HG03280 (cell line): ENCODE results near the gene FNBP1.

ENCODE experiments used
- ATAC-seq: cut with Tn5 transposase; IDR thresholded peaks from one replicate; pipeline ENCODE4 v1.9.1; 2021; ENCODE audit warnings: mild to moderate bottlenecking, moderate library complexity; ENCODE audit not compliant: unreplicated experiment

Gene FNBP1

DNA sequence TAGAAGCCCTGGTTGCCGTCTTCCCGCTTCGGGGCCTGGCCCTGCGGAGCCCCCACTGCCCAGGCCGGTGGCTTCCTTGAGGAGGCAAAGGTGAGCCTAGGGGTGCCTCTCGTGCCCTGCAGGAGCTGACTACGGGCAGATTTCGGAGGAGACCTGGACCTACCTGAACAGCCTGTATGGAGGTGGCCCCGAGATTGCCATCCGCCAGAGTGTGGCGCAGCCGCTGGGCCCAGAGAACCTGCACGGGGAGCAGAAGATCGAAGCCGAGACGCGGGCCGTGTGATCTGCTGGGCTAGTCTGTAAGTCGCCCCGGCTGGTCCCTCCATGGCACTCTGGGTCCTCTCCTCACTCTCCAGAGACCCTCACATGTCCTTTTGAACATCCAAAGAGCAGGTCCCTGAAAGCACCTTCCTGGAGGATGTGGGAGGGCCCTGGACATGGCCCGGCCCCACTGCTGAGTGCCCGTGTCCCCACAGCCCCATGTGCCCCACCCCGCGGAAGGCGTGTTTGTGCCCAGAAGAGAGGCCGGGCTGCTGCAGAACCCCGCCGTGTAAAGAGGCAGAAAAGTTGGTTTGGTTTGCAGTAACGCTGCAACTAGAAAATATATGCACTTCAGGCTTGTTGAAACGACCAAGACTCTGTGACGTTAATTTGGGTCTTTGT is 162.9 kb downstream of the FNBP1 start:
- ATAC-seq = no peak

DNA sequence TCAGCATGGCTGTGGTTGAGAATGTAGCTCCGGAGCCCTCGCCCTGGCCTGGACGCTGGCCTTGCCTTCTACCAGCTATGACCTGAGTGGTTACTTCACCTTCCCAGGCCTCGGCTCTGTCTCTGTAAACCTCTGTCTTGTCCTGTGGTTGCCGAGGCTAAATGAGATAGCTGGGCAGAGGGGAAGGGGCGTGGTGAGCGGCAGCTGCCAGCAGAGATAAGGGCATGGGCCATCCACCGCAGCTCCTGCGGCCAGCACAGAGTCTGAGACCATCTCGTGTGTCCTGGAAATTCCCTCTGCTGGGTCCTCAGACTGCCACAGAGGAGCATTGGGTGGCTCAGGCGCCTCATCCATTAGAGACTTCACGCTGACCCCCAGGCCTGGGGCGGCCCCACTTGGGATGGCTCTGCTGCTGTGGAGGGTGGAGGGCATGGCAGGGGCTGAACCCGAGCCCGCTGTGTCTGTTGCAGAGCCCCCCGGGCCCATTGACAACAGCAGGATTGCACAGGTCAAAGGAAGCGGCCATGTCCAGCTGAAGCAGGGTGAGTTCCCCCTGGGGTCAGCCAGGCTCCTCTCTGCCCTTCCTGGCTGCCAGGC is 163.8 kb downstream of the FNBP1 start:
- ATAC-seq = no peak

DNA sequence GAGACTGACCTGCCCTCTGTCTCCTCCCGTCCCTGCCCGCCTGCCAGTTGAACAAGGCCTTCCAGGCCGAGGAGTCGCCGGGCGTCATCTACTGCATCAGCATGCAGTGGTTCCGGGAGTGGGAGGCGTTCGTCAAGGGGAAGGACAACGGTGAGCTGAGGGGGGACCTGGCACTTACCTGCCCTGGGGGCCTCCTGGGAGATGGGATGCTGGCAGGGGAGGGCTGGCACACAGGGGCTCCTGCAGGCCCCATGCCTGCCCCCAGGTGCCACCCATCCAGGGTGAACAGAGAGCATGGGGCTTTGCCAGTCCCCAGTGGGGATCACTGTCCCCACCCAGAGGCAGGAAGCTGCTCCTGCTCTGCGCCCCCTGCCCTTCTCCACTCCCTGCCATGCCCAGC is 164.7 kb downstream of the FNBP1 start:
- no peak for ATAC-seq

- ATAC-seq = no peak
Observed at GRCh38 chr9:129876815-129877214, 166.2 kb downstream of the FNBP1 start.

- ATAC-seq = no peak
Observed at GRCh38 chr9:129875687-129876395, 167.1 kb downstream of the FNBP1 start.

GRCh38 chr9:129875181-129875611 is 167.8 kb downstream of the FNBP1 start:
- ATAC-seq = no peak

DNA sequence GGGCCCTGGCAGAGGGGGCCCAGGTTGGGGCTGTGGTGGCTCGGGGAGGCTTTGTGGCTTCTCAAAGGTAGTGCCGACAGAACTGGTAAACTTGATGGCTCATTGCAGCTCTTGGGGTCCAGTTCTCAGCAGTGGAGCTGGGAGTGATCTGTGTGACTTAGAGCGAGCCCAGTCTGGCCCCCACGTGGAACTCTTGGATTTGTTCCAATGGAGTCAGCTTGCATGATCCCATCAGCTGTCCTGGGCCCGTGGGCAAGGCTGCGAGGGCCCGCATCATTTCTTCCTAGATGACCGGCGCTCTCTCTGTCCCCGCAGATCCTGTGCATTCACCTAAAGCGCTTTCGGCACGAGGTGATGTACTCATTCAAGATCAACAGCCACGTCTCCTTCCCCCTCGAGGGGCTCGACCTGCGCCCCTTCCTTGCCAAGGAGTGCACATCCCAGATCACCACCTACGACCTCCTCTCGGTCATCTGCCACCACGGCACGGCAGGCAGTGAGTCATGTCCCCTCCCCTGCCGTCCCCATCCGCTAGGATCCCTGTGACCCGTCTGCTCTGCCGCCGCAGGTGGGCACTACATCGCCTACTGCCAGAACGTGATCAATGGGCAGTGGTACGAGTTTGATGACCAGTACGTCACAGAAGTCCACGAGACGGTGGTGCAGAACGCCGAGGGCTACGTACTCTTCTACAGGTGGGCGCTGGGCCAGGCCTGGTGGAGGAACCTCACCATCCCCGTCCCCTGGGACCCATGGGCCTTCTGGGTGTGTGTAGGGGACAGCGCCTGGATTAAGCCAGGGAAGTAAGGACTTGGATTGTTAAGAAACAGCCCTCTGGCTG is 168.5 kb downstream of the FNBP1 start:
- no peak for ATAC-seq

- no peak for ATAC-seq
Observed at GRCh38 chr9:129873563-129874190, 169.3 kb downstream of the FNBP1 start.

DNA sequence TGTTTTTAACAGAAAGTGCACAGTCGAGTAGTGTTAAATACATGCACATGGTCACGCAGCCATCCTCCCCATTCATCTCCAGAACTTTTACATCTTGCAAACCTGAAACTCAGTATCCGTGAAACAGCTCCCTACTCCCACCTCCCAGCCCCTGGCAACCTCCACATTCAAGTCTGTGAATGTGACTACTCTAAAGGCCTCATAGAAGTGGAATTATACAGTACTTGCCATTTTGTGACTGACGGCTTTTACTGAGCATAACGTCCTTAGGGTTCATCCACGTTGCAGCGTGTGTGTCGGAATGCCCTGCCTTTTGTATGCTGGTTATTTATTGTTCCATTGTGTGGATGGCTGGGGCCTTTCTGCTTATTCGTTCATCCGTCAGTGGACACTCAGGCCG is 171.9 kb downstream of the FNBP1 start:
- no peak for ATAC-seq

- no peak for ATAC-seq
Observed at GRCh38 chr9:129869585-129870501, 173.1 kb downstream of the FNBP1 start.

- no peak for ATAC-seq
Observed at GRCh38 chr9:129868872-129869486, 174.0 kb downstream of the FNBP1 start.

- no peak for ATAC-seq
Observed at GRCh38 chr9:129868023-129868871, 174.7 kb downstream of the FNBP1 start.

- ATAC-seq = no peak
Observed at GRCh38 chr9:129867136-129868022, 175.6 kb downstream of the FNBP1 start.

GRCh38 chr9:129866394-129867135 is 176.4 kb downstream of the FNBP1 start:
- no peak for ATAC-seq

DNA sequence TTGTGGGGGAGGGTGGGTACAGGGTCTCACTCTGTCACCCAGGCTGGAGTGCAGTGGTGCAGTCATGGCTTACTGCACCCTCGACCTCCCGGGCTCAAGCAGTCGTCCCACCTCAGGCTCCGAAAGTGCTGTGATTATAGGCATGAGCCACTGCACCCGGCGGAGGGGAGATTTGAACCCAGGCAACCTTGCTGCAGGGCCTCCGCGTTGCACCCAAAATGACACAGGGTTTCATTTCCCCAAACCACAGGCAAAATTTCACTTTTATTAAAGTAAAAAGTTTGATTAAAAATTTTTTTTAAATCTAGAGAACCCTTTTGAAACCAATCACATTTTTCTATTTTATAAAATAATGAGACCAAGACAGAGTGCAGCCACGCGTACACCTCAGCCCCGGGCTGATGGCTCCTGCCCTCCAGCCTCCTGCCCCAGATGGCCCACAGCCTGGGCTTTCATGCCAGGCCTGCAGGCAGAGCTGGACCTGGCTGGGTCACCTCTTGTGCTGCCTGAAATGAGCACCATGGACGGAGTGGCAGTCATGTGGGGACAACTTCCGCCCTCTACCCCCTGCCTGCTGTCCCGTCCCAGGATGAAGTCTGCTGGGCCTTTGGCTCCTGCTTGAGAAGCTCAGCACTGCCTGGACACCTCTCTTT is 177.2 kb downstream of the FNBP1 start:
- ATAC-seq = no peak

DNA sequence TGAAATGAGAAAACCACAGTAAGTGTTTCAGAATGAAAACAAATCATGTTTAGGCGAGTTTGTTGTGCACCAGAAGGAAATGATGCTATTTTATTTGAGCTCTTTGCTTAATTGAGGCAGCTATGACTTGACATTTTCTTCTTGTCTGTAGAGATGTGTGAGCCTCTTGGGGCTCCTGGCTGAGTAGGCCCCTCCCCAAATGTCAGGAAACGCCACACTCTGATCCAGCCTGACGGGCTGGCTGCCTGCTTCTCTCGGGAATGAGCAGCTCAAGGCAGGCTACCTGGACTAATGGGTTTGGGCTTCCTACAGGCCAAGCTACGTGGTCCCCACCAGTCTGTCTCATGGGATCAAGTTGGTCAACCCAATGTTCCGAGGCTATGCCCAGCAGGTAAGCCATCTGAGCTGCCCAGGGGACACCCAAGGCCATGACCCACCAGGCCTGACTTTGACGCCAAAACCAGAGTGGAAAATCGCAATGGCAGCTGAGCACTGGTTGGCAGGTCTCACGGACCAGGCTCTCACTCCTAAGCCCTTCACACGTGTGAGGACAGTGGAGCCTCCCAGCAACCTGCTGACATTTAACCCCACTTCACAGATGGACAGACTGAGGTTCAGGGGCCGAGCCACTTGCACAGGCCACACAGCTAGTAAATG is 177.9 kb downstream of the FNBP1 start:
- no peak for ATAC-seq
